ENCODE data around the gene UBE2Q2. TPM values are rescaled to one million over a fixed set of nuclear protein-coding genes. Genes with fewer than 3 reads are reported as not detected.

The UBE2Q2 gene
- total and polyA plus RNA-seq, 4 donors, result 38.2 to 86.4 (median 41.0) TPM

- no peaks in the 10 kb centered on the region for H3K4me1 ChIP-seq (ENCODE audit: control insufficient read depth in 1 of 2, insufficient read depth in 2 of 2, low read length in 2 of 2)
- no peak overlapping the region for H3K4me3 ChIP-seq (ENCODE audit: low read length in 2 of 2)
- H3K27ac ChIP-seq (ENCODE audit: low read depth in 1 of 2, low read length in 2 of 2), result no peak overlapping the region
- 71 to 72% methylated on average over 6 of the region's 6 CpGs for WGBS, 2 donors
- no peak for DNase-seq
- H3K9me3 ChIP-seq (ENCODE audit: control insufficient read depth, low read length), result no peaks in the 10 kb centered on the region
- no peaks in the 10 kb centered on the region for H3K36me3 ChIP-seq (ENCODE audit: control insufficient read depth in 1 of 2, insufficient read depth in 2 of 2, low read length in 1 of 2)
- H3K27me3 ChIP-seq (ENCODE audit: control insufficient read depth in 1 of 2, insufficient read depth in 2 of 2, low read length in 1 of 2), result no peaks in the 10 kb centered on the region
- ATAC-seq (ENCODE audit: low FRiP score), result no peak
- intact Hi-C loops (cut with DNase I), result no loop called here
These were observed 34.7 kb upstream of the UBE2Q2 start for GRCh38 chr15:75808563-75808962.

- intact Hi-C loops (cut with DNase I), result loop anchor here in 1 of 2 donors (10.0 kb wide), 1 partner anchor 335 kb away; no protein-coding TSS in a partner anchor
- ATAC-seq (ENCODE audit: low FRiP score), result no peak
- WGBS, 2 donors, result 81% methylated on average over 10 of the region's 10 CpGs
These were observed 33.1 kb upstream of the UBE2Q2 start for GRCh38 chr15:75809986-75810750.

DNA sequence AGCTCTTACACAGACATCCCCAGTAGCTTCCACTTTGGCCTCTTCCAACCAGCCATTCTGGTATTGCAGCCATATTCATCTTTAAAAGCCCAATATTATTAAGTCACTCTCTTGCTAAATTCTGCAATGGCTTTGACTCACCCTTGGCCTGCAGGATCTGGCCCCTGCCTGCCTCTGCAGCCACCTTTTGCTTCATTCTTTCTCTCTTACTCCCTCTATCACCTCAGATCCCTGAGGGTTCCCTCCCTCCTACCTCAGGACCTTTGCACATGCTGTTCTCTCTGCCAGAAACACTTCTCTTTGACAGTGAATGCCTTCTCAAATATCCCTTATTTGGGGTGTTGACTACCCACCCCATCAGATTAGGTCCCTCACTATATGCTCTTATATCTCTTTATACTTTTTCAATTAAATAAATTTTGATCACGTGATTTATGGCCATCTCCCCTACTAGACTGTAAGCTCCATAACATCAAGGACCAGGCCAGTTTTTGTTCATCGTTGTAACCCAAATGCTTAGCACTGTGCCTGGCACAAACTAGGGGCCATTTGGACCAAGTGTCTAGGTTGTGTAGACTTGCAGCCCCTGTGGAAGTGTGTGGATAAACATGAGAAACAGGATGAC lies 32.3 kb upstream of the UBE2Q2 start:
- H3K27me3 ChIP-seq (ENCODE audit: control insufficient read depth in 1 of 2, insufficient read depth in 2 of 2, low read length in 1 of 2), result no peaks in the 10 kb centered on the region
- intact Hi-C loops (cut with DNase I), result loop anchor here in 1 of 2 donors (10.0 kb wide), 1 partner anchor 334 kb away; no protein-coding TSS in a partner anchor
- H3K4me3 ChIP-seq (ENCODE audit: low read length in 2 of 2), result no peak overlapping the region
- no peak for ATAC-seq (ENCODE audit: low FRiP score)
- no peak overlapping the region for H3K27ac ChIP-seq (ENCODE audit: low read depth in 1 of 2, low read length in 2 of 2)
- H3K4me1 ChIP-seq (ENCODE audit: control insufficient read depth in 1 of 2, insufficient read depth in 2 of 2, low read length in 2 of 2), result no peaks in the 10 kb centered on the region
- DNase-seq, result no peak
- H3K36me3 ChIP-seq (ENCODE audit: control insufficient read depth in 1 of 2, insufficient read depth in 2 of 2, low read length in 1 of 2), result no peaks in the 10 kb centered on the region
- WGBS, 2 donors, result 96 to 97% methylated on average over 2 of the region's 2 CpGs
- no peaks in the 10 kb centered on the region for H3K9me3 ChIP-seq (ENCODE audit: control insufficient read depth, low read length)

More at GRCh38 chr15:75809986-75810750, 33.1 kb upstream of the UBE2Q2 start:
- no peak overlapping the region for H3K4me3 ChIP-seq (ENCODE audit: low read length in 2 of 2)
- H3K36me3 ChIP-seq (ENCODE audit: control insufficient read depth in 1 of 2, insufficient read depth in 2 of 2, low read length in 1 of 2), result no peaks in the 10 kb centered on the region
- H3K27me3 ChIP-seq (ENCODE audit: control insufficient read depth in 1 of 2, insufficient read depth in 2 of 2, low read length in 1 of 2), result no peaks in the 10 kb centered on the region
- no peak for DNase-seq
- H3K27ac ChIP-seq (ENCODE audit: low read depth in 1 of 2, low read length in 2 of 2), result no peak overlapping the region
- no peaks in the 10 kb centered on the region for H3K9me3 ChIP-seq (ENCODE audit: control insufficient read depth, low read length)
- no peaks in the 10 kb centered on the region for H3K4me1 ChIP-seq (ENCODE audit: control insufficient read depth in 1 of 2, insufficient read depth in 2 of 2, low read length in 2 of 2)

DNA sequence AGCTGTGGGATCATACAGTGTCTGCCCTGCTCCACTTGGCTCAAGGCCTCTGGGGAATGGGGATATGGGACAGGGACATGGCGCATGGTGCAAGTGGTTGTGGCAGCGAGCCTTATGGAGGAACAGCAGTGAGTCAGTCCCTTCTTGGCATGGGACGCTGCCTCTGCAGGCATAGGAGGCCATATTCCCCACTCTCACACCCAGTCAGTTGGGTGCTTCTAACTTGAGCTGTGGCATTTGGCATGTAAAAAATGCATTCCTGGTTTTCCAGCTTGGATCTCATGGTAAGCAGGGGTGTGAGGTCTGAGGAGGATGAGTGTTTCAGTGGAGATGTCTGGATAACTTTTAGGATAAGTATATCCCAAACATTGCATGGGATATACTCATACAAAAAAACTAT lies 31.6 kb upstream of the UBE2Q2 start:
- intact Hi-C loops (cut with DNase I), result loop anchor here in 1 of 2 donors (10.0 kb wide), 1 partner anchor 333 kb away; no protein-coding TSS in a partner anchor
- H3K9me3 ChIP-seq (ENCODE audit: control insufficient read depth, low read length), result no peaks in the 10 kb centered on the region
- 73 to 78% methylated on average over 3 of the region's 3 CpGs for WGBS, 2 donors
- no peaks in the 10 kb centered on the region for H3K27me3 ChIP-seq (ENCODE audit: control insufficient read depth in 1 of 2, insufficient read depth in 2 of 2, low read length in 1 of 2)
- no peak overlapping the region for H3K27ac ChIP-seq (ENCODE audit: low read depth in 1 of 2, low read length in 2 of 2)
- ATAC-seq (ENCODE audit: low FRiP score) (no peak), DNase-seq (no peak)
- H3K36me3 ChIP-seq (ENCODE audit: control insufficient read depth in 1 of 2, insufficient read depth in 2 of 2, low read length in 1 of 2), result no peaks in the 10 kb centered on the region
- no peaks in the 10 kb centered on the region for H3K4me1 ChIP-seq (ENCODE audit: control insufficient read depth in 1 of 2, insufficient read depth in 2 of 2, low read length in 2 of 2)
- H3K4me3 ChIP-seq (ENCODE audit: low read length in 2 of 2), result no peak overlapping the region

DNA sequence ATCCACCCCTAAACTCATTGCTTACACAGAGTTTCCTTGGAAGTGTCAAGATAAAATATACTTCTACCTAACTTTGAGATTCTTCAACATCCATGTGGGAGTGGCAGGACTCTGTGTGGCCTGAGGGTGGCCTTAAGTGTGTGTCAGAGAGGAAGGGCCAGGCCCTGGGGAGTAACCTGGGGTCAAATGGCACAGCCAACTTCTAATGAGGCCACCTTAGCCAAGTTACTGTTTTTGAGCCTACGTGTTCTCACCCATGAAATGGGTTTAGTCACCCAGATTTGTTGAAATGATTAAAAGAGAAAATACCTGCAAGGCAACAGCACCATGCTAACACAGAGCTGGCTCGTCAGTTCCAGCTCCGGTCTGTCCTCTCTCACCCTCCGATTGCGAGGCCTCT lies 28.5 kb upstream of the UBE2Q2 start:
- no peak for ATAC-seq (ENCODE audit: low FRiP score)

DNA sequence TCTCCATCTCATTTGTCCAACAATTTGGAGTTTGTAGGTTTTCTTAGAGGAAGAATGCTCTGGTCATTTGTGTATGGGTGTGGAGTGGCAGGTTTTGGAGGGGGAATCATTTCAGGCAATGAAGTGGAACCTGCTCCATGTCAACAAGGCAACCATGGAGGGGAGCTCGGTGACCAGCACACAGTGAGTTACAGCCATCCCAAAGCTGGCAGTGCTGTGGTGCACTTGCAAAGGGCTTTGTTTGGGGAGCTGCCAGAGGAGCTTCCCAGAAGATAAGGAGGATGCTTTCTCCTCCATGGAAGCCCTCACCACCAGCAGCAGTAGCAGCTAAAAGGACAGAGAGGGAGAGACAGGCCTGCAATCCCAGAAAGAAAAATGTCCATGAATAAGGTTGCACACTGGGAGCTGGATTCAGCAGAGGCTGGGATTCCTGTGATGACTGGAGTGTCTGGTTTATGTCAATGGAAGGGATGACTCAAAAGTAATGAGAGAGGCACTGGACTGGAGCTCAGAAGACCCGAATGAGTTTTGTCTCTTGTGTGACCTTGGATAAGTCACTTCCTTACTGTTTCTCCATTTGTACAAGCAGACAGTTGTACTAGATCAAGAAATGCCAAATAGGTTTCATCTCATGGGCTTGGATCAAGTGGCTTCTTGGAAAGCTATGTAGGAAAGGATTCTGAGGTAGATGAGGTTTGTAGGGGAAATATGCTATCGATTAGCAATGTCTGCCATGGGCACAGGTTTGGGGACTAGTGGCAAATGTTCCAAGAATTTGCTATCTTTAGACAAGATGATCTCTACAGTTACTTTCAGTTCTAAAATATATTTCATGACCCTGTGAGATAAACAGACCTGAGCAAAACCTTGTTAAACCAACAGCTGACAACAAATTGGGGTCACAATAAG lies 27.2 kb upstream of the UBE2Q2 start:
- no peak overlapping the region for H3K4me3 ChIP-seq (ENCODE audit: low read length in 2 of 2)
- intact Hi-C loops (cut with DNase I), result loop anchor here in 1 of 2 donors (10.0 kb wide), 1 partner anchor 329 kb away; no protein-coding TSS in a partner anchor
- H3K4me1 ChIP-seq (ENCODE audit: control insufficient read depth in 1 of 2, insufficient read depth in 2 of 2, low read length in 2 of 2), result no peaks in the 10 kb centered on the region
- no peak overlapping the region for H3K27ac ChIP-seq (ENCODE audit: low read depth in 1 of 2, low read length in 2 of 2)
- H3K27me3 ChIP-seq (ENCODE audit: control insufficient read depth in 1 of 2, insufficient read depth in 2 of 2, low read length in 1 of 2), result no peaks in the 10 kb centered on the region
- ATAC-seq (ENCODE audit: low FRiP score), result no peak
- no peaks in the 10 kb centered on the region for H3K36me3 ChIP-seq (ENCODE audit: control insufficient read depth in 1 of 2, insufficient read depth in 2 of 2, low read length in 1 of 2)
- DNase-seq, result no peak
- H3K9me3 ChIP-seq (ENCODE audit: control insufficient read depth, low read length), result no peaks in the 10 kb centered on the region
- 89 to 90% methylated on average over 3 of the region's 3 CpGs for WGBS, 2 donors

More for the DNA sequence above, 28.5 kb upstream of the UBE2Q2 start:
- no peak for DNase-seq
- H3K27me3 ChIP-seq (ENCODE audit: control insufficient read depth in 1 of 2, insufficient read depth in 2 of 2, low read length in 1 of 2), result no peaks in the 10 kb centered on the region
- no peak overlapping the region for H3K27ac ChIP-seq (ENCODE audit: low read depth in 1 of 2, low read length in 2 of 2)
- H3K4me1 ChIP-seq (ENCODE audit: control insufficient read depth in 1 of 2, insufficient read depth in 2 of 2, low read length in 2 of 2), result no peaks in the 10 kb centered on the region
- intact Hi-C loops (cut with DNase I), result loop anchor here in 1 of 2 donors (10.0 kb wide), 1 partner anchor 330 kb away; no protein-coding TSS in a partner anchor
- H3K4me3 ChIP-seq (ENCODE audit: low read length in 2 of 2), result no peak overlapping the region
- H3K9me3 ChIP-seq (ENCODE audit: control insufficient read depth, low read length), result no peaks in the 10 kb centered on the region
- H3K36me3 ChIP-seq (ENCODE audit: control insufficient read depth in 1 of 2, insufficient read depth in 2 of 2, low read length in 1 of 2), result no peaks in the 10 kb centered on the region
- 90 to 93% methylated on average over 5 of the region's 5 CpGs for WGBS, 2 donors

DNA sequence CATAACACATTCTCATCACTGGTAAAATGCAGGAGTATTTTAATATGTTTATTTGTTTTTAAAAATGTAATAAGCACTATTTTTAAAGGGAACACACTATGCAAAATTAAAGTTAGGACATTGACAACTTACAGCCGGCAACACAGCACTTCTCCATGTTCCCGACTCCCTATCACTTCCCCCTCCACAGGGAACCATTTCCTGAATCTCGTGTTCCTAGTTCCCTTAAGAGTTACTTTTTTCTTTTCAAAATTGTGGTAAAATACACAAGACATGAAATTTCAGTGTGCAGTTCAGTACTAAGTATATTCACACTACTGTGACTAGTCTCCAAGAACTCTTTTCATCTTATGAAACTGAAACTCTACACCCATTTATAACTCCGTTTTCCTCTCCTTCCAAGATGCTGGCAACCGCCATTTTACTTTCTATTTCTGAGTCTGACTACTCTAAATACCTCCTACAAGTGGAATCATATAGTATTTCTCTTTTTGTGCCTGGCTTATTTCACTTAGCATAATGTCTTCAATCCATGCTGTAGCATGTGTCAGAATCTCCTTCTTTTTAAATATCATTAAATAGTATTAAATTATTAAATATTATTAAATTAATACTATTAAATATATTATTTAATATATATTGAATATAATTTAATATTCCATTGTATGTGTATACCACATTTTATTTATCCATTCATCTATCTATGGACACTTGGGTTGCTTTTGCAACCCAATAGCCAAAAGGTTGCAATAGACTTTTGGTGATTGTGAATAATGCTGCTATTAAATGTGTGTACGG lies 25.9 kb upstream of the UBE2Q2 start:
- intact Hi-C loops (cut with DNase I), result loop anchor here in 1 of 2 donors (10.0 kb wide), 1 partner anchor 327 kb away; no protein-coding TSS in a partner anchor
- WGBS, 2 donors, result 39 to 61% methylated on average over 6 of the region's 6 CpGs
- no peak overlapping the region for H3K27ac ChIP-seq (ENCODE audit: low read depth in 1 of 2, low read length in 2 of 2)
- no peaks in the 10 kb centered on the region for H3K36me3 ChIP-seq (ENCODE audit: control insufficient read depth in 1 of 2, insufficient read depth in 2 of 2, low read length in 1 of 2)
- ATAC-seq (ENCODE audit: low FRiP score) (no peak), DNase-seq (no peak)
- H3K27me3 ChIP-seq (ENCODE audit: control insufficient read depth in 1 of 2, insufficient read depth in 2 of 2, low read length in 1 of 2), result no peaks in the 10 kb centered on the region
- no peaks in the 10 kb centered on the region for H3K9me3 ChIP-seq (ENCODE audit: control insufficient read depth, low read length)
- H3K4me1 ChIP-seq (ENCODE audit: control insufficient read depth in 1 of 2, insufficient read depth in 2 of 2, low read length in 2 of 2), result no peaks in the 10 kb centered on the region
- H3K4me3 ChIP-seq (ENCODE audit: low read length in 2 of 2), result peak overlapping the region in 1 of 2 donors; percentile 60

DNA sequence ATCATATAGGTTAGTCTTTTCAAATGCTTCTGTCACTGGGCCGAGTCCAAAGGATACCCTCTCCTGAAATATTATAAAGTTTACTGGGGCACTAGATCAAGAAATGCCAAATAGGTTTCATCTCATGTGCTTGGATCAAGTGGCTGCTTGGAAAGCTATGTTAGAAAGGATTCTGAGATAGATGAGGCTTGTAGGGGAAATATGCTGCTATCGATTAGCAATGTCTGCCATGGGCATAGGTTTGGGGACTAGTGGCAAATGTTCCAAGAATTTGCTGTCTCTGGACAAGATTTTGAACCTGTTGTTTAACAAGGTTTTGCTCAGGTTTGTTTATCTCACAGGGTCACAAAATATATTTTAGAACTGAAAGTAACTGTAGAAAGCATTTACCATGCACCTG lies 23.0 kb upstream of the UBE2Q2 start:
- H3K27ac ChIP-seq (ENCODE audit: low read depth in 1 of 2, low read length in 2 of 2), result no peak overlapping the region
- 96 to 97% methylated on average over 2 of the region's 2 CpGs for WGBS, 2 donors
- H3K4me1 ChIP-seq (ENCODE audit: control insufficient read depth in 1 of 2, insufficient read depth in 2 of 2, low read length in 2 of 2), result no peaks in the 10 kb centered on the region
- no peaks in the 10 kb centered on the region for H3K27me3 ChIP-seq (ENCODE audit: control insufficient read depth in 1 of 2, insufficient read depth in 2 of 2, low read length in 1 of 2)
- no peaks in the 10 kb centered on the region for H3K36me3 ChIP-seq (ENCODE audit: control insufficient read depth in 1 of 2, insufficient read depth in 2 of 2, low read length in 1 of 2)
- no peaks in the 10 kb centered on the region for H3K9me3 ChIP-seq (ENCODE audit: control insufficient read depth, low read length)
- DNase-seq (no peak), ATAC-seq (ENCODE audit: low FRiP score) (no peak)
- no peak overlapping the region for H3K4me3 ChIP-seq (ENCODE audit: low read length in 2 of 2)
- intact Hi-C loops (cut with DNase I), result no loop called here

Measured in aorta (tissue), 5 donors.